ENCODE results near the gene GULP1. TPM values are rescaled to one million over a fixed set of nuclear protein-coding genes. Genes with fewer than 3 reads are reported as not detected.
A peak's percentile ranks its signal among the peaks of the same experiment; 100 is the strongest.

The GULP1 gene
- total RNA-seq, 1 donor from 2014 or later = 4.6 TPM

- intact Hi-C loops (cut with micrococcal nuclease) = no loop called here
- no peak for ATAC-seq
Measured at GRCh38 chr2:188561473-188561979, 269.9 kb downstream of the GULP1 start.

GRCh38 chr2:188569431-188570165, 277.9 kb downstream of the GULP1 start:
- DNase-seq (no peak), ATAC-seq (no peak)
- intact Hi-C loops (cut with micrococcal nuclease) = no loop called here

More at GRCh38 chr2:188561473-188561979, 269.9 kb downstream of the GULP1 start:
- DNase-seq = no peak

DNA sequence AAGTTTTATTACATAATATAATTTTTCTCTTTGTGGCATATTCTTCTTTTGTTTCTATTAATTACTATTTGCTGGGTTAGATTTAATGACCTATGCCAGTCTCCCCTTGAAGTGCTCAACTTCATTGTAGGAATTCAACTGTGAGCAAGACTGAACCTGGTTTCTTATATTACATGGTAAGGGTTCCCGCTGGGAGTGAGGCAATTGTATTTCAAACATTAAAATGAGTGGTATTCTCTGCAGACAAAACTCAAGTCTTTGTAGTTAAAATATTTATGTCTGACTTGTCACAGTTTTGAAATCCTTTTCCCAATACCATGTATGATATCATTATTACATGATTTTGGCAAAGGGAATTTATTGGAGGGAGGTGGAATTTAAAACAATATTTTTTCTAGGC, 278.7 kb downstream of the GULP1 start:
- no peak for DNase-seq
- intact Hi-C loops (cut with micrococcal nuclease) = no loop called here
- ATAC-seq = no peak

DNA sequence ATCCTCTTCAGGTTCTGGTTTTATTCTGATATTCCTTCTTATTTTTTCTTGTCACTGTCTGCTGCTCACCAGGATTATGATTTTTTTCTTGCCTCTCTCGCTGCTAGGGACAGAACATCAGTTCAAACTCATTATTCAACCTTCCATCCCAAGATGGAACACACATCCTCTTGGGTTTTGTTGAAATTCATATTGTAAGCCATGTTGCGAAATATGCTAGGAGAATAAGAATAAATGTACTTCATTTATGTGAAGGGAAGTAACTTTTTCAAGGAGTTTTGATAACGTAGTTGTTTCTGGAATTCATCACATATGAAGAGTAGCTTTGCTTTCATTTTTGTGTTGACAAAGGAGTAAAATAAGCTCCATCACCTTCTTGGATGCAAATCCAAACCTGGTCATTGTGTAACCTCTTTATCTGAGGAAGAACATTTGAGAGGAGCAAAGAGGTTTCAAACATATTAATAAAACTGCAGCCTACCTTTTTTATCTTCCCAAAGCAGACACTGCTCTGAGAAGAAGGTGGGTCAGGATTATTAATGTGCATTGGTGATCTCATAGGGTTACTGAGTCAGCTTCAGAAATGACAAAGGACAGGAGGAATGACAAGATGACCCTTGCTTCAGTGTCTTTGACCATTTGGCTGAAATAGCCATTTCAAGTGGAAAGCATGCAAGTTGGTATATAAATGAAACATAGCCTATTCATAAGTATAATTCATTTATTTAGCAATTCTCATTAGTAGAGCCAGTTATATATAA, 280.0 kb downstream of the GULP1 start:
- intact Hi-C loops (cut with micrococcal nuclease) = no loop called here
- ATAC-seq = no peak
- no peak for DNase-seq

DNA sequence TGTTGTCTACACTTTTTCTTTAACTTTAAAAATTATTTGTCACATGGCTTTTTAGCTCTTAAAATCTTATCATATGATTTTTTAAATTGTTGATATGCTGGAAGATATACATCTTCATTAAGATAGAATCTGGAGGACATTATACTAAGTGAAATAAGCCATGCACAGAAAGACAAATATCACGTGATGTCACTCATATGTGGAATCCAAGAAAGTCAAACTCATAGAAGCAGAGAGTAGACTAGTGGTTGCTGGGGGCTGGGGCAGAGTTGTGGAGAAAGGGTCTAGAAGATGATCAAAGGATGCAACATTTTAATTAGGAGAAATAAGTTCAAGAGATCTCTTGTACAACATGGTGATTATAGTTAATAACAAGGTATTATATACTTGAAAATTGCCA, 280.9 kb downstream of the GULP1 start:
- intact Hi-C loops (cut with micrococcal nuclease) = no loop called here
- ATAC-seq (no peak), DNase-seq (no peak)

DNA sequence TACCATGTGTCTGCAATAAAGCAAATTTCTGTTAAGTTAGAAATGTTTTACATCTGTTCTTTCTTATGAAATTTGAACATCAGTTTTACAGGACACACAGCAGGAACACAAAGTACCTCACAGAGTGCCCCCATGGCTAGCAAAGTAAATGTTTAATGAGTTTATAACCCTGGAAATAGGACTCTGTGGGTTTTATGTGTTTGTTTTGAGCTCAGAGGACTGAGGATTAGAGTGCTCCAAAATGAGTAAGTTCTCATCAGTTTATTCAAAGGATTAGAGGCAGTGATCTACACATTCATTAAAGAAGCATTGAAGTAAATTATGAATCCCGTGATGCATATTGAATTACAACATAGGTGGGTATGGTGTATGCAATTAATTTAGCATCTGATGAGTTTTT, 281.8 kb downstream of the GULP1 start:
- DNase-seq (no peak), ATAC-seq (no peak)
- intact Hi-C loops (cut with micrococcal nuclease) = no loop called here

GRCh38 chr2:188576006-188576405, 284.3 kb downstream of the GULP1 start:
- intact Hi-C loops (cut with micrococcal nuclease) = no loop called here
- DNase-seq = no peak
- no peak for ATAC-seq

DNA sequence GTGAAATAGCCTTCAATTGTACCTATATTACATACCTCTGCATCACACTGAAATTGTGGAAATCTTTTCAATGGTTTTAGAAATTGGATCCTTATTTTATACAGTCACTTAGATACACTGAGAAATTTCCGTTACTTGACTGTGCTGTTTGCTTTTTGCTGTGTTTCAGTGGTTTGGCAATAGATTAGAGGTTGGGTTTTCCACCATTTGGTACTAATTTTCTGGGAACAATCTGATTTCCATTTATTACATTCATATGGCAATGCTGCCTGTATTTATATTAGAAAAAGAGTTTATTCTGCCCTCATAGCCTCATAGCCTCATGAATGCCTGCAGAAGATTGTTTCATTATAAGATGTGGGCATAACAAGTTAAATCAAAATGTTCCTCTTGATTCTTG, 285.0 kb downstream of the GULP1 start:
- ATAC-seq (no peak), DNase-seq (no peak)
- intact Hi-C loops (cut with micrococcal nuclease) = no loop called here

DNA sequence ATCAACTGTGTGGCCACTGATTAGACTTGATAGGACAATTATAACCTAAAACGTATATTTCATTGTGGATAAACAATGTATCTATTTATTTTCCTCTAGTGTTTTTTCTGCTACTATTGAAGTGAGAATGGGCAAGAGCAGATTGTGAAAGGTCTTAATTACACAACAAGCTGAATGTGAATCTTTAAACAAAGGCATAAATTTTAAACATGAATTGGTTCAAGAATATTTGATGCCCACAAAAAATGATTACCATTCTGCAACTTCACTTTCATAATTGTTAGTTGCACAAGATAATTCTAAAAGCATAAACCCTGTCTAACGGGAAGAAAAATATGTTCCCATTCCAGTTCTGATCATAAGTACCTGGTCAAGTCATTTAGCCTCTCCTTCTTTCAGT, 285.6 kb downstream of the GULP1 start:
- intact Hi-C loops (cut with micrococcal nuclease) = no loop called here
- DNase-seq (no peak), ATAC-seq (no peak)

- intact Hi-C loops (cut with micrococcal nuclease) = no loop called here
- ATAC-seq (no peak), DNase-seq (no peak)
Measured at GRCh38 chr2:188580738-188581137, 289.1 kb downstream of the GULP1 start.

DNA sequence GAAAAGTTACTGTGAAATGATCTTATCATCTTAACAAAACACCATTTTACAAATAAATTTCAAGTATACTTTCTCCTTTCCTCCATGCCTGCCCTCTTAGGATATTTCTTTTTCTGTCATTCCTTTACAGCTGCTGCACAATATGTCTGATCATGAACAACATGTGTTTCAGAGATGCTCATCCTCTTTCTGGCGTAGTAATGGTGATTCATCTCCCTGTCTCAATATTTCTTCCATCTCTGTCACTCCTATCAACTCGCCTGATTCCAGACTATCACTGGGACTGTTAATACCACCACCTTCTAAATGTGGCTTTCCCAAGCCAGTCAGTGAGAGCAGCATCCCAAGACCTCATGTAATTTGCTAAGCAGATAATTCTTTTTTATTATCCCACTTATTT, 290.5 kb downstream of the GULP1 start:
- ATAC-seq (no peak), DNase-seq (no peak)
- intact Hi-C loops (cut with micrococcal nuclease) = no loop called here

DNA sequence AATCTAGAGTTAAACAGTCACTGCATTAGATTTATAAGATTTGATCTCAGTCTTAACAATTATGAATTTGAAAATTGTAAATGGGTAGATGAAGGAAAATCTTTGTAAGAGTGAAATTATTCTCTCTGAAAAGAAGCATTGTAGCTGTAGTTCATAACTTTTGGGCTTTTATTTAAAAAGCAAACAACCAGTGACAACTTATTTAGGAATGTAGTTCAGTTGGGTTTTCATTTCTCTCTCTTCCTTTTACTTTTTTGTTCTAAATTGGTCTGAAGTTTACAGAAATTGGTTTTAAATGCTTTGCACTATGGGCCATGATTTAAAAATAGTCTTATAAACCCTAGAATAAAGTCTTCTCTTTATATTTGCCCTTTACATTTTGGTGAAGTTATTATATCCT, 296.6 kb downstream of the GULP1 start:
- ATAC-seq (no peak), DNase-seq (no peak)
- intact Hi-C loops (cut with micrococcal nuclease) = no loop called here

- intact Hi-C loops (cut with micrococcal nuclease) = no loop called here
- DNase-seq = no peak
- ATAC-seq = no peak
Measured at GRCh38 chr2:188596054-188596453, 304.4 kb downstream of the GULP1 start.

- intact Hi-C loops (cut with micrococcal nuclease) = no loop called here
- DNase-seq (peak; percentile 23), ATAC-seq (peak; percentile 71)
Measured at GRCh38 chr2:188598551-188598950, 306.9 kb downstream of the GULP1 start.

DNA sequence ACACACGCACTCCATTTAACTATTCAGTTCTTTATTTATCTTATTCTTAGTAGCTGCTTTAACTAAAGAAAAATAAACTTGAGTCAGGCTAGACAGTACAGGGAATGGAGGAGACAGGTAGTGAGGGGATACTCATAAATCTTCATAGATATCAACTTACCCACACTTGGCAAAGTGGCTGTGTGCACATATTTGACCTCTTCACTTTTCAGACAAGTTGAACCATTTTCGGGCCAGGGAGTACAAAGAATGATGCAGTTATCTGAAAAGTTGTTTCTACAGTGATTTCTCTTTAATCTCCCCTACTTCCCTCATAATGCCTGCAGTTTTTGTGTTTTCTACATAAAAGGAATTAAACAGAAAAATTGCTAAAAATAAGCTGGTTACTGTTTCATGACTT, 307.5 kb downstream of the GULP1 start:
- intact Hi-C loops (cut with micrococcal nuclease) = no loop called here
- no peak for DNase-seq
- ATAC-seq = no peak

DNA sequence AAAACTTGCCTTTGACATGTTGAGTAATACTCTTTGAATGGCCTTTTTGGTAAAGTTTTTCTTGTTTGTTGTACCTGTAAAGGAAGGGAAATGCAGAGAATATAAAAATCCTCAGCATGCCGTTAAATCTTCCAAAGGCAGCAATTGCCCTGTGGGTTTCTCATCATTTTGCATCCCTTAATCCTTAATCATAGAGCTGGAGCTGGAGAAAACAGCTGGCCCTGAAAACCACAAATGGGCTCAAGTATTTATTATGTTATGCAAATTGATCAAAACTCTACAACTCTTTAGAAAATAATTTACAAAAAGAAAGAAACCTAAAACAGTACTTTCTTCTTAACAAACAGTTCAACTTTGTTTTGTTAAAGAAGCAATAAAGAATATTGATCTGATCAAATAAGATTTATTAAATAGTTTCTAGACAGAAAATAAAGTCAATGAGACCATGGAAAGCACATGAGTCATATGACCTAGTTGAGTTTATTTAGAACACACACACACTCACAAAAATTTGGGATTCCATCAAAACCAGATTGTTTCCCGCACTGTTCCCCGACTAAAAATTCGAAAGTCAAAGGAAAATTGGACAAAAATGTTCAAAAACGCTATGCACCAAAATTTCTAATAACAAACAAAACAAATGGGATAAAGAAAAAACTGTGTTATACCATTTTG, 309.0 kb downstream of the GULP1 start:
- intact Hi-C loops (cut with micrococcal nuclease) = no loop called here
- no peak for DNase-seq
- no peak for ATAC-seq

DNA sequence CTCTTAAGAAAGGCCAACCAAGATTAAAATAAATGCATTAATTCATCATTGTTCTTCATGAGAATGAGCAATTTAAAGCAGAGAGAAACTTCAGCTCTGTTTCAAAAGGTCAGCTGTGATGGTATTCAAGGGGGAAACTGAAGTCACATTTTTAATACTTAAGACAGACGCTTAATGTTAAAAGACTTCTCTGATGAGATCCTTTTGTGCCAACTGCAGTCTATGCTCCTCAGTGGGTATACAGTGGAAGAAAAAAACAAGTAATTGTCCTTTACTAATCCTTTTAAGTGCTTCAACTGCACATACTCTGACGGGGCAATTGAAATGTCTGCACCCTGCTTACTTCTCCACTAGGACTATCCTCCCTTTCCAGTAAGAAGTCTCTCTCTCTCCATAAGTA, 309.7 kb downstream of the GULP1 start:
- intact Hi-C loops (cut with micrococcal nuclease) = no loop called here
- no peak for ATAC-seq
- DNase-seq = no peak

- intact Hi-C loops (cut with micrococcal nuclease) = no loop called here
- DNase-seq (no peak), ATAC-seq (no peak)
Measured at GRCh38 chr2:188601927-188602326, 310.3 kb downstream of the GULP1 start.

DNA sequence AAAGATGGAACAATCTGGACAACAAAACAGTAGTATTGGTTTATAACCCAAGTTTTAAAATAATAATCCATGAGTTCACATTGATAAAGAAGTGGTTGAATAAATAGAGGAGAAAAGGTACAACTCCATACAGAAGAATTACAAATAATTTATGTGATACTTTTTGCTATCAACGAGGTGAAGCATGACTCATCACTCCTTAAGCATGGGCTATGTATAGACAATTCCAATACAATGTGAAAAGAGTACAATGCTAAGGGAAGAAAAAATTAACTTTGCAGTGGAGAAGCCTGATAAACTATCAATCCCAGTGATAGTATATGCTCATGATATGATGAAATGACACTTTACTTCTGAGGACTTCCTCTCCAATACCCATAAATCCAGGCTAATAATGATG, 312.9 kb downstream of the GULP1 start:
- intact Hi-C loops (cut with micrococcal nuclease) = no loop called here
- no peak for ATAC-seq
- no peak for DNase-seq
